ENCODE measurements around the gene PNRC2.

DNA sequence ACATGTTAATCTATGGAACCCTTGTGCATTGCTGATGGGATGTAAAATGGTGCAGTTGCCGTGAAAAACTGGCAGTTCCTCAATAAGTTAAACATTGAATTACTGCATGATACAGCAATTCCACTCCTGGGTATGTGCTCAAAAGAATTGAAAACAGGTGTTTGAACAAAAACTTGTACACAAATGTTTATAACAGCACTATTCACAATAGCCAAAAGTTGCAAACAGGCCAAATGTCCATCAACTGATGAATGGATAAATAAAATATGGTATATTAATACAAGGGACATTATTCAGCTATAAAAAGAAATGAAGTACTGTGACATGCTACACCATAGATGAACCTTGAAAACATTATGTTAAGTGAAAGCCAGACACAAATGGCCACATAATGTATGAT lies 38.2 kb downstream of the PNRC2 start:
- TF ChIP-seq, protein P1, sequence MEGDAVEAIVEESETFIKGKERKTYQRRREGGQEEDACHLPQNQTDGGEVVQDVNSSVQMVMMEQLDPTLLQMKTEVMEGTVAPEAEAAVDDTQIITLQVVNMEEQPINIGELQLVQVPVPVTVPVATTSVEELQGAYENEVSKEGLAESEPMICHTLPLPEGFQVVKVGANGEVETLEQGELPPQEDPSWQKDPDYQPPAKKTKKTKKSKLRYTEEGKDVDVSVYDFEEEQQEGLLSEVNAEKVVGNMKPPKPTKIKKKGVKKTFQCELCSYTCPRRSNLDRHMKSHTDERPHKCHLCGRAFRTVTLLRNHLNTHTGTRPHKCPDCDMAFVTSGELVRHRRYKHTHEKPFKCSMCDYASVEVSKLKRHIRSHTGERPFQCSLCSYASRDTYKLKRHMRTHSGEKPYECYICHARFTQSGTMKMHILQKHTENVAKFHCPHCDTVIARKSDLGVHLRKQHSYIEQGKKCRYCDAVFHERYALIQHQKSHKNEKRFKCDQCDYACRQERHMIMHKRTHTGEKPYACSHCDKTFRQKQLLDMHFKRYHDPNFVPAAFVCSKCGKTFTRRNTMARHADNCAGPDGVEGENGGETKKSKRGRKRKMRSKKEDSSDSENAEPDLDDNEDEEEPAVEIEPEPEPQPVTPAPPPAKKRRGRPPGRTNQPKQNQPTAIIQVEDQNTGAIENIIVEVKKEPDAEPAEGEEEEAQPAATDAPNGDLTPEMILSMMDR (IDR thresholded peaks at IDR 0.05 in 4 of 5, conservative IDR thresholded peaks at IDR 0.05 in 1 of 5) = no peak
- no peak for TF ChIP-seq POLR2A (IDR thresholded peaks at IDR 0.05)
